NCI-H69 (cell line): ENCODE results near the gene OR4D1.
"Not testable (repeated sequence)": the region's sequence is repeated elsewhere in the genome, so short reads cannot be mapped to it uniquely, and the experiment has no call there.

Source experiments
- DNase-seq: peaks from one replicate; lab custom pipeline; 2025; lab: John Stamatoyannopoulos, UW

Gene OR4D1

DNA sequence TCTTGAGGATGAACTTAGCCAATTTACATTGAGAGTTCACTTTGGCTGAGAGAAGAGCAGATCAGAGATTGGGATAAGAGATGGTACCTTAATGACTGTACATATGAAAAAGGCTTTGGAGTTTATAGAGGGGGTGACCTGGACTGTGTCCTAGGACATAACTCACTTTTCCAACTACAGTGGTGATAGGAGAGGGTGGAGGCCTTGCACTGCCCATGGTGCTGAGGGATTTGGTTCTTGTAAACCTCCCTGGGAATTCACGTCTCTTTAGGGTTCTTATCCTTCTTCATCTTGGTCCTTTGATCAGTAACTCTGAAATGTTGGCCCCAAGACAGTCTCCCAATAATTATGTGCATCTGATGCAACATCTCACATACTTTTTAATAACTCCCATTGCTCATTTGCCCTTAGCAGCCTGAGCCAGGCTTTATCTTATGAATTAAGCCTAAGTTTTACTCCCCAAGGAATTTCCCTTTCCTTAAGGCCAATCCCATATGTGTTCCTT lies at the start of gene OR4D1:
Gene OR4D1, plus strand, starts transcription at position 455 of the 505 bp plus-strand sequence. CDS start 6,770 bp downstream, outside the sequence.
- no peak for DNase-seq

DNA sequence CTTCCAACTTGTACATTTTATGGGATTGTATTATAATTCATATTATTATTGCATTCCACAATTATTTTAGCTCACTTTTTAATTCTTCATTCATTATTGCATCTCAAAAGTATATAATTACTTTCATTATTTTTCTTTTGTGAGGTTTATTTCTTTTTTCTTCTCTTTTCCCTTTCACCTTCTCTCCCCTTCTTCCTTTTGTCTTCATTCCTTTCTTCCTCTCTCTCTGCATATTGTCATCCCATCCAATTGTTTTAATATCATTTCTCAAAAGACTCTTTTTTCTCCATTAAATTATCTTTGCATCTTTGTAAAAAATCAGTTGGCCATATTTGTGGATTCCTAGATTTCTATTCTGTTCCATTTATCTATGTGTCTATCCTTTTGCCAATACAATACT lies 47.7 kb upstream of the OR4D1 start:
- DNase-seq, result no peak

DNA sequence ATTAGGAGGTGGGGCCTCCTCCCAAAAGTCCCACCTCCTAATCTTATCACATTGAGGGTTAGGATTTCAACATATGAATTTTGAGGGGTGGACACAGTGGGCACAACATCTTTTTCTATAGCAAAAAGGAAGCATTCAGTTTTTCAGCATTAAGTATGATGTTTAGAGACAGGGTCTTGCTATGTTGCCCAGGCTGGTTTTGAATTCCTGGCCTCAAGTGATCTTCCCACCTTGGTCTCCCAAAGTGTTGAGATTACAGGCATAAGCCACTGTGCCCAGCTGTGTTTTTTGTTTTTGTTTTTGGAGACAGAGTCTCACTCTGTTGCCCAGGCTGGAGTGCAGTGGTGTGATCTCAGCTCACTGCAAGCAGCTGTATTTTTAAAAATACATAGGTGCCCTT lies 46.3 kb upstream of the OR4D1 start:
- DNase-seq, result not testable (repeated sequence)

DNA sequence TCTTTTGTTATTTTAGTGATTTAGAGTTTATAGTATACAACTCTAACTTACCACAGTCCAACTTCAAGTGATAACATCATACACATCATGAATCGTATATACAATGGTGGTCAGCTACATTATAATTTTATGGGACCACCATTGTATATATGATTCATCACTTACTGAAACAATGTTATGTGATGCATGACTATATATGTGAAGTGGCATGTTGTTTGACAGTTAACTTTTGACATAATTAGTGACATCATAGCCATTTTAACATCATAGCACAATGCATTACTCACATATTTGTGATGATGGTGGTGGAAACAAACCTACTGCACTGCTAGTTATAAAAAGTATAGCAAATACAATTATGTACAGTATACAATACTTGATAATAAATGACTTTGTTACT lies 43.1 kb upstream of the OR4D1 start:
- DNase-seq, result no peak

DNA sequence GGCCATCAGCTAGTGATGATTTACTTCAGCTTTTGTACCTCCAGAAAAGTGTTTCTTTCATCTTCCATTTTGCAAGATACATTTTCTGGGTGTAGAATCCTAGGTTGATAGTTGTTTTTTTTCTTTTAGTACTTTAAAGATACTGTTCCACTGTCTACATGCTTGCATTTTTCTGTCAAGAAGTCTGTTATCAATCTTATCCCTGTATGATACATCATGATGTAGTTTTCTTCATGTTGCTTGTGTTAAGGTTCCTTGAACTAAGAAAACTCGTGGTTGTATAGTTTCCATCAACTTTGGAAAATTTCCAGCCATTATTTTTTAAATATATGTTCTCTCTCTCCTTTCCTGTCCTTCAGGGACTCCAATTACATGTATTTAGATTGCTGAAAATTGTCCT lies 40.9 kb upstream of the OR4D1 start:
- no peak for DNase-seq

DNA sequence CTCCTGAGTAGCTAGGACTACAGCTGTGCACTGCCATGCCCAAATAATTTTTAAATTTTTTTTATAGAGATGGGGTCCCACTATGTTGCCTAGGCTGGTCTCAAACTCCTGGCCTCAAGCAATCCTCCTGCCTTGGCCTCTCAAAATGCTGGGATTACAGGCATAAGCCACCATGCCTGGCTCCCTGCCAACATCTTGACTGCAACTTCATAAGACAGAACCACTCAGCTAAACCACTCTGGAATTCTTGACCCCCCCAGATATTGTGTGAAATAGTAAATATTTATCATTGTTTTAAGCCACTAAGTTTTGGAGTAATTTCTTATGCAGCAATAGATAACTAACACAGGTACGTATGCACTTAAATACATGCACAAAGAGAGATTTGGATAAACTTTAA lies 39.0 kb upstream of the OR4D1 start:
- DNase-seq, result no peak

DNA sequence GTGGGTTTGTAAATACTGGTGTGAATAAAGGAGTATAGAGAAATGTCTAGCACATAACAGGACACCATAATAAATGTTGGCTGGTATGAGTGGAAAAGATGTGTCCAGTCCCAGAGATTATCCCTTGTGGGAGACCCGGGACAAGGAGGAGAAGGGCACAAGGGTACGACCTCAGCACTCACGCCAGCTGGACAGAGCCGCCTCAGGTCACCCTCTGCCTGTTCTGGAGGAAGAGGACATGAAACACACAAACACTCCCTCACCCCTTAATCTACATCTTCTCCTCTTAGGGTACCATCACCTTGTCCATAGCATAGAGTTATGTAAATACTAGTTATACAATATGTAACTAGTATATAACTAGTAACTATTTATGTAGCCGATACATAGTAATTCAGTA lies 38.2 kb upstream of the OR4D1 start:
- no peak for DNase-seq

DNA sequence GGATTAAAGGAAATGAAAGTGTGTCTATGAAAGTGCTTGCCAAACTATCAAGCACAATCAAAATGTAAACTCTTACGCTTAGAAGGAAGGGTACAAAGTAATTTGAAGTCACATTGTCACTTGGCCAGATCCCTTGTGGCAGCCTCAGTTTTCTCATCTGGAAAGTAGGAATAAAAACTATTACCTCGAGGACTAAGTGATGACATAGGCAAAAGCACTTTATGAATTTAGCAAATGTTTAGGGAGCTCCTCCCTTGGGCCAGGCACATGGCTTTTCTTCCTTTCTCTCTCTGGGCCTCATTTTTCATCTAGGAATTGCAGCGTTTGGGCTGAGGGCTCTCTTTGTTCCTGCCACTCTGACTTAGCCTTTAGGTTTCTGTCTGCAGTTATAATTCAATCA lies 36.5 kb upstream of the OR4D1 start:
- DNase-seq, result no peak

DNA sequence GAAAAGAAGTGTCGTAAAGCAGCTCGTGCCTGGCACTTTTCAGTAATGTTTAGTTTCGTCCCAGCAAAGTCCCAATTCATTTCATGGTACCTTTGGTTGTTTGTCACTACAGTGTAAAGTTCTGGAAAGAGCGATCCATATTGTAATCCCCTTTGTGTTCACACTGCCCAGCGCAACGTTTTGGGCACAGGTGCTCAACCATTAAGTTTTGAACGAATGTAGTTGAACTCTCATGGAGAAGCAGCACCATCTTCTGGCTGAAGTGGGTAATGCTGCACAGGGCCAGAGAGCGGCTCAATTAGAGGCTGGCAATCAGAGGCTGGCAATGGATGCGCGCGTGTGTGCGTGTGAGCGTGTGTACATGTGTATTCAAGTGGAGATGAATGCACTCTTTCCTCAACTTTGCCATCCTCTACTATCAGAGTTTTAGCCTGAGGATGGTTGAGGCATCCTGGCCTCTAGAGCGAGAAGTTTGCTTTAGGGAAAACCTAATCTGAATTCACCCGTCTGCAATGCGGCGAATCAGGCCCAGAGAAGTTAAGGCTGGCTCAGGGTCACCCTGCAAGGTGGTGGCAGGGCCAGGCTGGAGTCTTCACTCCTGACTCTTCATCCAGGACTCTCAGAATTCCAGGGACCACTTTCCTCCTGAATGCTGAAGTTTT lies 35.1 kb upstream of the OR4D1 start:
- DNase-seq, result peak; percentile 85

DNA sequence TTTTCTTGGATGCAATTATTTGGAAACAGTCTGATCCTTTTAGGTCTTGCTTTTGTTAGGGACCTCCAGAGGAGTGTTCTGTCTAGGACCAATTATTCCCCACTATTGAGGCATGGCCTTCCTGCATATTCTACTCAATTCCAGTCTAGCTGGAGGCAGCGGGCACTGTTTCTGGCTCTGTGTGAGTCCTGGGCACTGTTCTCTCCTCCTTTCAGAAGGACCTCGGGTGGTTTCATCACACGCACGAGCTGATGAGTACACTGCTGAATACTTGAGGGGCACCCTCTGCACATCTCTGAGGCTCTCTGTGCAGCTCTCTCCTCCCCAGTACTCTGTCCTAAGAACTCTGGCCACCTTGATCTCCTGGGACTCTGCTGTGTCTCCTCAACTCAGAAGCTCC lies 34.2 kb upstream of the OR4D1 start:
- no peak for DNase-seq

DNA sequence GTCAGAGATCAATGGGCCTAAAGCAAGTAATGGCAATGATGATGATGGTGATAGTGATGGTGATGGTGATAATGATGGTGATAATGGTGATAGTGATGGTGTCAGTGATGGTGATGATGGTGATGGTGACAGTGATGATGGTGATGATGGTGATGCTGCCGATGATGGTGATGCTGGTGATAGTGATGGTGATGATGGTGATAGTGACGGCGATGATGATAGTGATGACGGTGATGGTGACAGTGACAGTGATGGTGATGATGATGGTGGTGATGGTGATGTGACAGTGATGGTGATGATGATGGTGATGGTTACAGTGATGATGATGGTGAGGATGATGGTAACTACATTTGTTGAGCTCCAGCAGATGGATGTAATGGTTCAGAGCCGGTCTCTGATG lies 30.8 kb upstream of the OR4D1 start:
- DNase-seq, result no peak

DNA sequence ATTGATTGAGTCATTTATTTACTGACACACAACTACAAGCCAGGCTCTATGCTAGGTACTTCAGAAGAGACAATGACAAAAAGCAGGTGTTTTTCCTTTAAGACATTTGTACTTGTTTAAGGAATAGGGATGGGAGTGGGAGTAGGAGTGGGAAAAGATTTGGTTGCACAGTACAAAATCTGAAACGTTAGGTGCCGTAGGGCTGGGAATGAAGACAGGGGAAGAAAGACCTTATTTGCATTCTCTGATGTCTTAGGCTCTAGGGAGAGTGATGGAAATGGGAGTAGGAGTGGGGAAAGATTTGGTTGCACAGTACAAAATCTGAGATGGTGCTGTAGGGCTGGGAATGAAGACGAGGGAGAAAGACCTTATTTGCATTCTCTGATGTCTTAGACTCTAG lies 28.7 kb upstream of the OR4D1 start:
- DNase-seq, result no peak

DNA sequence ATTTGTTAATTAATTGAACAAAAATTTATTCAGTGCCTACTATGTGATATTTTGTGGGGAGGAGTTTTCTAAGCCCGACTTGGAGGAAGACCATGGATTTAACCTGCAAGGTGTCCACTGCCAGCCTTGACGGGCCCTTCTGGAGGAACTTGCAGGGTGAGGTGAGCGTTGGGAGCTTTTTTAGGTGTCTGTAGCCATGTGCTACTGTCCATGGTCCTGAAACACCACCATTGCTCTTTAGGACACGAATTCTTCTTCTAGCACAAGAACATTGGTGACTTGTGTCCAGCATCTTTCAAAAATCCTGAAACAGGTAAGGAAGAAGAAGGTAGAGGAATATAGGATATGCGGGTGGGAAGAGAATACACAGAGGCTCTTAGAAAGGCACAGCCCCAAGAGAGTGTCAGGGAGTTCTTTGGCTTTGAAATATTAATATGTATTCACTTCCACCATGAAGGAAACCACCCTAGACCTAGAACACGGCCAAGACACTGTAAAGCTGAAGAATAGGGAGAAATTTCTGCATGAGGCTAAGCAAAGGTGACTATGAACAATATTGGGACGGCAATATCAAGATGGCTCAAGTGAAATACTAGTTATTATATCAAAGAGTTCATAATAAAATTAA lies 27.9 kb upstream of the OR4D1 start:
- no peak for DNase-seq

DNA sequence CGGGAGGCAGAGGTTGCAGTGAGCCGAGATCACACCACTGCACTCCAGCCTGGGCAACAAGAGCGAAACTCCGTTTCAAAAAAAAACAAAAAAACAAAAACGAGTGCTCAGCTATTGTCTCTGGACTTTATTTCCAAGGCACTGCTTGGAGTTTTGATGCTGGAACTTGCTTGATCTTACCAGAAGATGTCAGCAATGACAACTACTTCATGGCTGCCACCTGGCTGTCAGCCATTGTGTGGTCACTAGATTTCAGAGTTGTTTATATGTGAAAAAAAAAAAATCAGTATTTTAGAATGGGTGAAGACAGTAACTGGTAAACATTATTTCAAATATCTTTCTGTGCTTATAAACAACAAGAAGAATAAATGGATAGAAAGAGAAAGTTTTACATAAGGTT lies 26.3 kb upstream of the OR4D1 start:
- peak; percentile 65 for DNase-seq

DNA sequence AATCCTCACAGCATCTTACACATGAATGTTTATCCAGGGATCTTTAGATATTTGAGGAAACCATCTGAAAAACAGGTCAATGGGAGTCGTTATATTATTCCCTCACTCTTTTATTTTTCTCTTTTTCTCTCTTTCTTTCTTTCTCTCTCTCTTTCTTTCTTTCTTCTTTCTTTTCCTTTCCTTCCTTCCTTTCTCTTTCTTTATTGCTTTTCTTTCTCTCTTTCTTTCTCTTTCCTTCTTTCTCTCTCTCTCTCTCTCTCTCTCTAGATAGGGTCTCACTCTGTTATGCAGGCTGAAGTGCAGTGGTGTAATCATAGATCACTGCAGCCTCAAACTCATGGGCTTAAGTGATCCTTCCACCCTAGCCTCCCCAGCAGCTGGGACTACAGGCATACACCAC lies 20.3 kb upstream of the OR4D1 start:
- no peak for DNase-seq

DNA sequence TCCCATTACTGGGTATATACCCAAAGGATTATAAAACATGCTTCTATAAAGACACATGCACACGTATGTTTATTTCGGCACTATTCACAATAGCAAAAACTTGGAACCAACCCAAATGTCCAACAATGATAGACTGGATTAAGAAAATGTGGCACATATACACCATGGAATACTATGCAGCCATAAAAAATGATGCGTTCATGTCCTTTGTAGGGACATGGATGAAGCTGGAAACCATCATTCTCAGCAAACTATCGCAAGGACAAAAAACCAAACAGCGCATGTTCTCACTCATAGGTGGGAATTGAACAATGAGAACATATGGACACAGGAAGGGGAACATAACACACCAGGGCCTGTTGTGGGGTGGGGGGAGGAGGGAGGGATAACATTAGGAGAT lies 15.5 kb upstream of the OR4D1 start:
- not testable (repeated sequence) for DNase-seq

DNA sequence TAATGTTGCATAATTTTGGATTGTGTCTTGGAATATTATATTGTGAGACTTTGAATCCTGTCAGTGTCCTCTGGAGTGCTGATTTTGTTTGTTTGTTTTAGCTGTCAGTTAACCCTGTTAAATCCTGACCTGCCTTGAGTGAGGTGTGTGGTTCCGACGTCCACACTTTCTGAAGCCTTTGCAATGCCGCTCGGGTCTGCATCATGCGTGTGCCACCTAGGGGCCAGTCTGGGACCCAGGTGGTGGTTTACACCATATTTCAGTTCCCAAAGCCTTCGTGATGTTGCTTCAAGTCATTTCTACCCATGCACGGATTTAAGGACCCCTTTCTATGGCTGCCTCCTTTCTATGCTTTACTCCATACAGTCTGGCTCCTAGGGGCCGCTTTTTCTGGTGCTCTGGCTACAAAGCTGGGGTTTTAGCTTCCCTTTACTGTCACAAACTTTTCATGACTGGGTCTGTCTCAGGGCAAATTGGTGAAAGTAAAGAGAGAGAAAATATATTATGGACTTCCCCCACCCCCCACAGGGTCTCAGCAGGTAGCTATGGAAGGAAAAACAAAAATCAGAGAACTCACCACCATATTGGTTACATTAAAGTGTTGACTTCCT lies 11.4 kb upstream of the OR4D1 start:
- DNase-seq, result peak; percentile 52

DNA sequence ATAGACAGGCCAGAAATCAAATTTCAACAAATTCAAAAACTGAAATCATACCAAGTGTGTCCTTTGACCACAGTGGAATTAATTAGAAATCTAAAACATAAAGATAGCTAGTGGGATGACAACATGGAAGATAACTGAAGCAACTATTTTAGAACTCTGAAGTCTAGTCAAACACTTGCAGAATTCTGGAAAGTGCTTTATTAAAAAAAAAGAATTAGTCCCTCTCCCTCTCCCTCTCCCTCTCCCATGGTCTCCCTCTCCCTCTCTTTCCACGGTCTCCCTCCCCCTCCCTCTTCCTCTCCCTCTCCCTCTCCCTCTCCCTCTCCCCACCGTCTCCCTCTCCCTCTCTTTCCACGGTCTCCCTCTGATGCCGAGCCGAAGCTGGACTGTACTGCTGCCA lies 6.7 kb upstream of the OR4D1 start:
- no peak for DNase-seq

DNA sequence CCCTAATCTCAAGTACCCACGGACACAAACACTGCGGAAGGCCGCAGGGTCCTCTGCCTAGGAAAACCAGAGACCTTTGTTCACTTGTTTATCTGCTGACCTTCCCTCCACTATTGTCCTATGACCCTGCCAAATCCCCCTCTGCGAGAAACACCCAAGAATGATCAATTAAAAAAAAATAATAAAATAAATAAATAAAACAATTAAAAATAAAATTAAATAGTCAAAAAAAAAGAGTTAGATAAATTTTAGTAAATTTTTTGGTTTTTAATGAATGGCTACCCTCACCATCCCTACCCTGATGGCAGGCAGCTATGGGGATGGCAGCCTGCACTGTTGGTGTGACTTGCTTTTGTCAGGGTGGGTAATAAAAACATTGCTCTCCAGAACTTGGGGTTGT lies 4.8 kb upstream of the OR4D1 start:
- DNase-seq, result not testable (repeated sequence)

DNA sequence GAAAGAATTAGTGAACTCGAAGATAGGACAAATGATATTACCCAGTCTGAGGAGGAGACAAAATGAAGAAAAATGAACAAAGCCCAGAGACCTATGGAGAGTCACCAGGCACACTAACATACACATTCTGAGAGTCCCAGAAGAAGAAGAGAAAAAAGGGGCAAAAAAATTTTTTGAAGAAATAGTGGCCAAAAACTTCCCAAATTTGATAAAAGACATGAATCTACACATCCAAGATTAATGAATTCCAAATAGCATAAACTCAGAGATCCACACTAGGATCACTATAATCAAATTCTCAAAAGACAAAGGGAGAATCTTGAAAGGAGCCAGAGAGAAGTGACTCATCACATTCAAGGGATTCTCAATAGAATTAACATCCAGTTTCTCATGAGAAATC lies 3.4 kb upstream of the OR4D1 start:
- DNase-seq, result no peak

DNA sequence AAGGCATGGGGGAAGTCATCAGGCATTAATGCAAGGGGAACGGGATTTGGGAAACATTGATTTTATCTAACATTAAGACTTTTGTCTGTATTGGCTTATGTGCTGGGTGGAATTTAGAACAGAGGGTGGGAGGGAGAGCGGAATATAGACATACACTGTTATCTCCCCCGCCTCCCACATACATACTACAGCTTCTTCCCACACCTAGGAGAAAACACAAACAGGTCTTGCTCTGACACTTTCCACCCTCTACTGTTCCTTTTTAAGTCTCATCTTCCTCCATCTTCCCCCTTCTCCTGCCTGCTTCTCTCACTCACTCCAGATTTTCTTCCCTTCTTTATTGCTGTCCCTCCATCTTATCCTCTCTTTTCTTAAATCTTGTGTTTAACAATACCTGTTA lies 425 bp downstream of the OR4D1 start:
- no peak for DNase-seq

DNA sequence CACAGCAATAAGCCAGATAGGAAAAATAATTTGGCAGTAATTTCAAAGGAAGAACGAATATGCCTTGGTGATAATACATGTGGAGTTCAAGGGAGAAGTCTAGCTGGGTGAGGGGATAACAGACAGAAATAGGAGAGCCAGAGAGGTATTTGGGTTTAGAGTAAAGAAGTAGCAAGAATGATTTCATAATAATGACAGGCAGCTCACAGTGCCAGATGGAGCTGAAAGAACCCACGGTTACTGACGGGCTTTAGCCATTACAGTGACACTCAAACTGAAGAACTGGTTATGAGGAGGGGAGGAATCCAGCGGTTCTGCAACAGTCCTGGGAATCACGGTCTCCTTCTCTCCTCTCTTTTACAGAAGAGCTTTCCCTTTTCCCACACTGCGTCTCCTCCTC lies 2.2 kb downstream of the OR4D1 start:
- no peak for DNase-seq

DNA sequence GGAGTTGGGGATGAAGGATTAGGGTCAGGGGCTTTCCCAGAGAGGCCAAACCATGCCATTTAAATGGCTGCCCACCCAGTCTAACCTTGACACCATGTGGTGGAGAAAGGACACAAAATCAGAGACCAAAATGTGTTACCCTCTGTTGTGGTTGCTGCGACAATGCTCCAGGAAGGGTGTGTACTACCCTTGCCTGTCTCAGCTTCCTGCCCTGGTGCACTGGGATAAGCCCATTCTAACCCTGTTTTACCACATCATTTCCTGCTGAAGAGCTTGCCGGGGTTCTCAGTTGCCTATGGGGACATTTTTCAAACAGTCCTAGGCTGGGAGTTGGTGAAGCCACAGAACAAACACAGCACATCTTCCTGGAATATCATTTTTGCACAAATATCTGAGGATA lies 4.9 kb downstream of the OR4D1 start:
- no peak for DNase-seq

DNA sequence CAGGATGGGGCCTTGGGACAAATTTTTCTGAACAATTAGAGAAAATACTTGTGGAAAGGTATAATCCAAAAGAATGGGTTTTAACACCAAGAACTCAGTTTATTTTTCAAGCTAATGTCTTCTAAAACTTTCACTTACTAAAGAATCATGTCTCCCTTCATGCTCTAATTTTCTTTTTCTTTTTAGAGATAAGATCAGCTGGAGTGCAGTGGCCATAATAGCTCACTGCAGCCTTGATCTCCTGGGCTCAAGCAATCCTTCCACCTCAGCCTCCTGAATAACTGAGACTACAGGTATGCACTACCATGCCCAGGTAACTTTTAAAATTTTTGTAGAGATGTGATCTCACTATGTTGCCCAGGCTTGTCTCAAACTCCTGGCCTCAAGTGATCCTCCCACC lies 5.5 kb downstream of the OR4D1 start:
- DNase-seq, result no peak
